Hypothalamus (tissue), 51 donors: Measurements from ENCODE around the gene EPHX1.
A peak's percentile ranks its signal among the peaks of the same experiment; 100 is the strongest.

Experiments
- DNase-seq, 51 donors: peaks; one replicate each; lab custom pipeline; 2025; lab: John Stamatoyannopoulos, UW

Gene EPHX1

GRCh38 chr1:225859151-225859550 is 49.2 kb downstream of the EPHX1 start:
- no peak for DNase-seq

GRCh38 chr1:225860107-225860506 is 50.2 kb downstream of the EPHX1 start:
- DNase-seq, result no peak

- no peak for DNase-seq
Observed at GRCh38 chr1:225860876-225861441, 51.0 kb downstream of the EPHX1 start.

GRCh38 chr1:225861834-225862580 is 52.1 kb downstream of the EPHX1 start:
- DNase-seq, result no peak

GRCh38 chr1:225862581-225862950 is 52.6 kb downstream of the EPHX1 start:
- DNase-seq, result no peak

GRCh38 chr1:225863167-225863566 is 53.2 kb downstream of the EPHX1 start:
- no peak for DNase-seq

GRCh38 chr1:225865514-225865913 is 55.6 kb downstream of the EPHX1 start:
- DNase-seq, result no peak

GRCh38 chr1:225866061-225866837 is 56.3 kb downstream of the EPHX1 start:
- DNase-seq, result peak in 1 of 51 donors; percentile 12

- DNase-seq, result no peak
Observed at GRCh38 chr1:225866981-225867380, 57.1 kb downstream of the EPHX1 start.

- no peak for DNase-seq
Observed at GRCh38 chr1:225868631-225869330, 58.9 kb downstream of the EPHX1 start.

GRCh38 chr1:225870911-225871310 is 61.0 kb downstream of the EPHX1 start:
- peak in 20 of 51 donors; percentile 12 to 60 (median 43) for DNase-seq

- no peak for DNase-seq
Observed at GRCh38 chr1:225871359-225872074, 61.6 kb downstream of the EPHX1 start.

GRCh38 chr1:225872075-225872430 is 62.1 kb downstream of the EPHX1 start:
- no peak for DNase-seq

GRCh38 chr1:225873281-225873850 is 63.4 kb downstream of the EPHX1 start:
- no peak for DNase-seq

- DNase-seq, result no peak
Observed at GRCh38 chr1:225874431-225874830, 64.5 kb downstream of the EPHX1 start.

GRCh38 chr1:225875044-225875815 is 65.3 kb downstream of the EPHX1 start:
- no peak for DNase-seq

GRCh38 chr1:225876900-225877510 is 67.1 kb downstream of the EPHX1 start:
- no peak for DNase-seq

GRCh38 chr1:225877580-225877979 is 67.7 kb downstream of the EPHX1 start:
- peak in 48 of 51 donors; percentile 19 to 93 (median 76) for DNase-seq

- DNase-seq, result peak in 1 of 51 donors; percentile 23
Observed at GRCh38 chr1:225878282-225878681, 68.4 kb downstream of the EPHX1 start.
